Calu3 (cell line): ENCODE results near the gene RBFOX2. TPM values are rescaled to one million over a fixed set of nuclear protein-coding genes. Genes with fewer than 3 reads are reported as not detected.

Experiments
- BruUV-seq: library from RNA; stranded (reverse); fragments of 400-500 nt; replicated peaks from 2 replicates; lab custom pipeline; 2021; lab: Mats Ljungman, UMichigan
- CTCF ChIA-PET: fragments of 300-600 bp; sonication (Branson Sonifier 250); formaldehyde crosslinking; loops from one replicate; lab custom pipeline; 2022; ENCODE audit warnings: antibody characterized with exemption; lab: Charles Lee
- DNase-seq: peaks from one replicate; pipeline ENCODE4 v3.0.0; 2022
- H3K27ac Mint-ChIP-seq: one replicate; pipeline ENCODE4 v1.8.0; 2022; ENCODE audit warnings: mixed read lengths; ENCODE audit not compliant: unreplicated experiment
- H3K27me3 Mint-ChIP-seq: one replicate; pipeline ENCODE4 v1.8.0; 2022; ENCODE audit warnings: mixed read lengths; ENCODE audit not compliant: unreplicated experiment
- H3K36me3 Mint-ChIP-seq: one replicate; pipeline ENCODE4 v1.8.0; 2022; ENCODE audit warnings: mild to moderate bottlenecking, moderate library complexity, mixed read lengths; ENCODE audit not compliant: insufficient read depth, unreplicated experiment
- H3K4me1 Mint-ChIP-seq: one replicate; pipeline ENCODE4 v1.8.0; 2022; ENCODE audit warnings: mild to moderate bottlenecking, low read depth, mixed read lengths; ENCODE audit not compliant: unreplicated experiment
- H3K4me3 Mint-ChIP-seq: one replicate; pipeline ENCODE4 v1.8.0; 2022; ENCODE audit warnings: mild to moderate bottlenecking, low read depth, moderate library complexity, mixed read lengths; ENCODE audit not compliant: unreplicated experiment
- H3K9me3 Mint-ChIP-seq: one replicate; pipeline ENCODE4 v1.8.0; 2022; ENCODE audit warnings: low read depth, mixed read lengths; ENCODE audit not compliant: unreplicated experiment
- CTCF ChIP-seq: fragments of 200-600 bp; IDR thresholded peaks from one replicate; pipeline ENCODE4 v1.8.0; 2022; ENCODE audit warnings: antibody characterized with exemption; ENCODE audit not compliant: unreplicated experiment
- intact Hi-C: fragments of 100-400 bp; cut with micrococcal nuclease; formaldehyde crosslinking; loops from one replicate; pipeline ENCODE4 v1.10.0; 2022; ENCODE audit not compliant: unreplicated experiment
- total RNA-seq: library from RNA; stranded (reverse); gene quantifications from 2 replicates; pipeline ENCODE4 v1.2.3, GENCODE V29; 2022

Gene RBFOX2
- total RNA-seq, 1 experiment from 2014 or later: 63.1 TPM

- no TSS peak for BruUV-seq
- H3K4me3 Mint-ChIP-seq: no peak overlapping the region
- DNase-seq: no peak
- no peaks in the 10 kb centered on the region for H3K9me3 Mint-ChIP-seq
- H3K4me1 Mint-ChIP-seq: no peaks in the 10 kb centered on the region
- H3K36me3 Mint-ChIP-seq: no peaks in the 10 kb centered on the region
- intact Hi-C loops: no loop called here
- H3K27ac Mint-ChIP-seq: no peak overlapping the region
- CTCF ChIA-PET: no interaction called here
- TF ChIP-seq CTCF: no peak
- H3K27me3 Mint-ChIP-seq: peaks cover 11% of the 10 kb centered on the region
Measured at GRCh38 chr22:35721960-35722359, 306.7 kb downstream of the RBFOX2 start.

- BruUV-seq: no TSS peak
- CTCF ChIA-PET: no interaction called here
- no peaks in the 10 kb centered on the region for H3K9me3 Mint-ChIP-seq
- H3K36me3 Mint-ChIP-seq: no peaks in the 10 kb centered on the region
- H3K27me3 Mint-ChIP-seq: no peaks in the 10 kb centered on the region
- no peak for DNase-seq
- intact Hi-C loops: no loop called here
- no peaks in the 10 kb centered on the region for H3K4me1 Mint-ChIP-seq
- H3K27ac Mint-ChIP-seq: no peak overlapping the region
- peak; percentile 15 for TF ChIP-seq CTCF
- no peak overlapping the region for H3K4me3 Mint-ChIP-seq
Measured at GRCh38 chr22:35719212-35719875, 309.3 kb downstream of the RBFOX2 start.

- peaks cover 16% of the 10 kb centered on the region for H3K27me3 Mint-ChIP-seq
- no TSS peak for BruUV-seq
- H3K27ac Mint-ChIP-seq: no peak within 1 kb of the TSS
- no peak for TF ChIP-seq CTCF
- no peak for DNase-seq
- peaks cover 4% of the 10 kb centered on the region for H3K36me3 Mint-ChIP-seq
- CTCF ChIA-PET: interaction anchor here (0.6 to 1.0 kb wide), 3 partner anchors 287 to 1614 kb away, joined by 5 to 6 read pairs (median 5); no protein-coding TSS in a partner anchor
- peaks cover 5% of the 10 kb centered on the region for H3K9me3 Mint-ChIP-seq
- no peaks in the 10 kb centered on the region for H3K4me1 Mint-ChIP-seq
- no peak within 1 kb of the TSS for H3K4me3 Mint-ChIP-seq
- intact Hi-C loops: no loop called here
Measured at GRCh38 chr22:35717572-35717971, 311.1 kb downstream of the RBFOX2 start, which contains the start of gene APOL5. Gene APOL5 (plus strand): TSS chr22:35717872. CDS start chr22:35717872, 0 bp downstream.

GRCh38 chr22:35712672-35713071 is 316.0 kb downstream of the RBFOX2 start:
- intact Hi-C loops: no loop called here
- BruUV-seq: no TSS peak
- DNase-seq: no peak
- Mint-ChIP-seq H3K36me3 (peaks cover 4% of the 10 kb centered on the region), H3K27me3 (peaks cover 16% of the 10 kb centered on the region), H3K4me1 (no peaks in the 10 kb centered on the region), H3K9me3 (peaks cover 5% of the 10 kb centered on the region), H3K27ac (no peak overlapping the region), H3K4me3 (no peak overlapping the region)
- CTCF ChIA-PET: no interaction called here
- TF ChIP-seq CTCF: no peak
